Lower leg skin (tissue), 3 donors: ENCODE measurements around the gene RIC1.

ENCODE experiments used
- POLR2A ChIP-seq, 2 donors: fragments of 450-650 bp; IDR thresholded peaks; one replicate each; pipeline ENCODE4 v1.6.1; 2016 to 2017; ENCODE audit warnings: antibody characterized with exemption in 2 of 2, mild to moderate bottlenecking in 1 of 2, moderate library complexity in 1 of 2
- TF ChIP-seq, protein P1 (sequence below), 3 donors: fragments of 450-650 bp; IDR thresholded peaks; one replicate each; pipeline ENCODE4 v1.5.1; 2016; ENCODE audit warnings: antibody characterized with exemption in 3 of 3, mild to moderate bottlenecking in 3 of 3, moderate library complexity in 2 of 3

DNA sequence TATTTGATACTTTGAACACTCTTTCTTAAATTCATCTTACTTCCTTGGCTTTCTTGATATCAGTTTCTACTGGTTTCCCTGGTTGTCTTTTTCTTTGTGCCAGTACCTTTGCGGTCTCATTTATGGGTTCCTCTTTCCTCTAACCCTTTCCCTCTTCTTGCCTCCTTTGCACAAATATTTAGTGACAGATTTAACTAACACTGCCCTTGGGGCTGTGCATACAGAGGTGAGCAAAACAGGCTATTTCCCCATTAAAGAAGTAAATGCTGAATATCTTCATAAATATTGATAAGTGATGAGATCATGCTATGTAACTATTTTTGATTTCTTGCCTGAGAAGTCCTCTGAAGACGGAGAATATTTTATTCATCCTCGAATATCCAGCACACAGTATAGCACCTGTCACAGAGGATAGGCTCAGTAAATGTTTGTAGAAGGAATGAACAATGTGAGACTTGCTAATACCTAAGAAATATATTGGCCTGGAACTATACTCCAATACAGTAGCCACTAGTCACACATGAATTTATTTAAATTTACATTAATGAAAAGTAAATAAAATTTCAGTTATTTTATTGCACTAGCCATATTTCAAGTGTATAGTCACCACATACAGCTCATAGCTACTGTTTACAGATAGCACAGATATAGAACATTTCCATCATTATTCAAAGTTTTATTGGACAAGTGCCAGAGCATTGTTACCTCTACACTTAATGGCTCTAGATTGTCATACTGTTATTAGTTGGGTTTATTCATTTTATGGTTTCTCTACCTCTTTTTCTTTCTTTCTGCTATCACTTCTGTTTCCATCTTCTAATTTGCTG, 90.4 kb downstream of the RIC1 start:
- TF ChIP-seq, protein P1, sequence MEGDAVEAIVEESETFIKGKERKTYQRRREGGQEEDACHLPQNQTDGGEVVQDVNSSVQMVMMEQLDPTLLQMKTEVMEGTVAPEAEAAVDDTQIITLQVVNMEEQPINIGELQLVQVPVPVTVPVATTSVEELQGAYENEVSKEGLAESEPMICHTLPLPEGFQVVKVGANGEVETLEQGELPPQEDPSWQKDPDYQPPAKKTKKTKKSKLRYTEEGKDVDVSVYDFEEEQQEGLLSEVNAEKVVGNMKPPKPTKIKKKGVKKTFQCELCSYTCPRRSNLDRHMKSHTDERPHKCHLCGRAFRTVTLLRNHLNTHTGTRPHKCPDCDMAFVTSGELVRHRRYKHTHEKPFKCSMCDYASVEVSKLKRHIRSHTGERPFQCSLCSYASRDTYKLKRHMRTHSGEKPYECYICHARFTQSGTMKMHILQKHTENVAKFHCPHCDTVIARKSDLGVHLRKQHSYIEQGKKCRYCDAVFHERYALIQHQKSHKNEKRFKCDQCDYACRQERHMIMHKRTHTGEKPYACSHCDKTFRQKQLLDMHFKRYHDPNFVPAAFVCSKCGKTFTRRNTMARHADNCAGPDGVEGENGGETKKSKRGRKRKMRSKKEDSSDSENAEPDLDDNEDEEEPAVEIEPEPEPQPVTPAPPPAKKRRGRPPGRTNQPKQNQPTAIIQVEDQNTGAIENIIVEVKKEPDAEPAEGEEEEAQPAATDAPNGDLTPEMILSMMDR (IDR thresholded peaks at IDR 0.05) = no peak
- no peak for TF ChIP-seq POLR2A (IDR thresholded peaks at IDR 0.05)
